ENCODE data around the gene IL17RD.

Gene IL17RD

DNA sequence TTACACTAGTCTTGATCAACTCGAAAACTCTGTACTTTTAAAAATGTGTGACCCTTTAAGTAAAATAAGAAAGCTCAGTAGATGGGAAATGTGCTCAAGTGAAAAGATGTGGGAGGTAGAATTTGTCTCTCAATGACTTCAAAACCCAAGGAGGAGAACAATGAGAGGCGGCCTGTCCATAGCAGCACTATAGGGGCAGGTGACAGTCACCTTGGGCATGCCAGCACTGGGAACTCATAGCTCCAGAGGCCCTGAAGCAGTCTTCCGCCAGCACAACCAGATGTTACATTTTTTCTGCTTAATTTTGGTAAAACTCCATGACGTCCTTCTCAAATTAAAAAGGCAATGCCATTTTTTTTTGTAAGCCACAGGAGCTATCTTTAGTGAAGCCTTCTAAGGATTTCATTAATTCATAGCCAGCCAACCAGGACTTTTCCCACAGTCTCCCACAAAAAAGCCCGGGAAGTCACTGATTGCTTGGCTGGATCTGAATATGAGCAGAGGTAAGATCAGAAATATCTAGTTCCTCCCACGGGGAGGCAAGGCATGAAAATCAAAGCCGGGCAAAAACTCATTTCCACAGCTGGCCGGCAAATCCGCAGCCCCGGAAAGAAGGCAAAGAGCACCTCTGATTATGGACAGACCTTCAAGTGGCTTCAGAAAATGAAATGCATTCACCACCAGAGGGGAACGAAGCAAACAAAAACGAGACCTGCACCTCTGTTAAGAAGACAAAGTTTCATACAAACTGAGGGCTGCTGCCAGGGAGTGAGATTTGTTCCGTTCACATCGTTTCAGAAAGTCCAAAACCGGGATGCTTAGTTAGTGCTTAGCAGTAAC is 10.5 kb downstream of the IL17RD start:
- no peak overlapping the region for H3K9ac ChIP-seq (ENCODE audit: low read length)
- no peak overlapping the region for H3K27ac ChIP-seq (ENCODE audit: low read depth, low read length)
- peaks cover 18% of the 10 kb centered on the region for H3K4me1 ChIP-seq (ENCODE audit: control insufficient read depth, insufficient read depth, low read length)
- no peak overlapping the region for H3K4me3 ChIP-seq (ENCODE audit: low read length)
- H3K36me3 ChIP-seq (ENCODE audit: control insufficient read depth, insufficient read depth, low read length), result no peaks in the 10 kb centered on the region
- no peaks in the 10 kb centered on the region for H3K27me3 ChIP-seq (ENCODE audit: control insufficient read depth, insufficient read depth, low read length)

DNA sequence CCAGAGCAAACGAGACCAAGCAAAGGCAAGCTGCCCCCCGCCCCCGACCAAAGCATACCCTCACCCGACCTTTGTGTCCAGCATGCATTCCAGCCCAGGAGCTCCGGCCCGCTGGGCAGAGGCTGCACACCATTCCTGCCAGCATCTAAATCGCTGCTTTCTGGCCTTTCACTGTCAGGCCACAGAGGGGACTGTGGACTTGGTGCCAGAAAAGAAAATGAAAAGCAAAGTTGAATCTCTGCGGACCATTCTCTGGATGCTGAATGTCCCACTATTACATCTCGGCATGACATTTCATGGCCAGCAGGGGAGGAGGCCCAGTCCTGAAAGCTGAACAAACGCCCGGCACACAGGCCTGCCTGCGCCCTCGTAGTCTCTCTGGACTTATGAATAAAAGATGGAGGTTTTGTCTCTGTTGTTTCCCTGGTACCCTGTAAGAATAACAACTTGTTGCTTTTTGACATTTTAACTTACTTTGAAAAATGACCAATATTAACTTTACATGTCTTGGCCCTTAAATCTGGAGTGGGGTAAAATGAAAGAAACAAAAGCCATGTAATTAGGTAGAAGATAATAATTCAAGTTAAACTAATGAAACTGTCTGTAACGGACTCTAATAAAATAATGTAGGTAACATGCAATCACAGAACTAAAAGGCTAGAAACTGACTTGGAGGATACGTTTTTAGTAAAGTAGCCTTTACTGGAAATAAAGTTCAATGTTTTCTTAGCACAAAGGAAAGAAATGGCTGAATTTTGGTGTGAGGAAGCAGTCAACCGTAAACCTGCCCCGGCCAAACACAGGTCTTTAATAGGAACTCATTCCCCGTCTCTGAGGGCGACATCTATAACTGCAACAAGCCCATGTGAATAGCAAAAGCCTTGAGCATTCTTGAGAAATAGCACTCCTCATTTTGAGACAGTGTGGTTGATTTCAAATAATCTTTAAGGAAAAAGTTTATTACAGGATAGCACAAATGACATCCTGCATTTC is 12.7 kb downstream of the IL17RD start:
- Histone ChIP-seq H3K27ac (ENCODE audit: low read depth, low read length) (peak overlapping the region; percentile 68), H3K9ac (ENCODE audit: low read length) (no peak overlapping the region), H3K27me3 (ENCODE audit: control insufficient read depth, insufficient read depth, low read length) (no peaks in the 10 kb centered on the region), H3K4me3 (ENCODE audit: low read length) (peak overlapping the region; percentile 39), H3K4me1 (ENCODE audit: control insufficient read depth, insufficient read depth, low read length) (peaks cover 7% of the 10 kb centered on the region), H3K36me3 (ENCODE audit: control insufficient read depth, insufficient read depth, low read length) (no peaks in the 10 kb centered on the region)

DNA sequence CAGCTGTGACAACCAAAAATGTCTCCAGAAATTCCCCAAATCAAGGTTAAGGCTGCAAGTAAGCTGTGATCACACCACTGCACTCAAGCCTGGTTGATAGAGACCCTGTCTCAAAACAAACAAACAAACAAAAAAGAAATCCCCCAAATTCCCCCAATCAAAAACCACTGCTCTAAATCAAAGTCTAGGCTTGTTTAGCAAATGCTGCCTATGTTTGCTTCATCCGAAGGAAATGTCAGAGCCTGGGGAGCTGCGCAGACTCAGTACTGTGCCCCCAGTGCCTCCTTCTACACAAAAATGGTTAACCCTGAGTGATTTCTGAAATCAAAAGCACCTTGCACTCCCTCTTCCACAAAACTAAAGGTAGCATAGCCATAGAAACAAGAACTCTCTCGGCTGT is 13.4 kb downstream of the IL17RD start:
- Histone ChIP-seq H3K9ac (ENCODE audit: low read length) (no peak overlapping the region), H3K4me1 (ENCODE audit: control insufficient read depth, insufficient read depth, low read length) (no peaks in the 10 kb centered on the region), H3K36me3 (ENCODE audit: control insufficient read depth, insufficient read depth, low read length) (no peaks in the 10 kb centered on the region), H3K27ac (ENCODE audit: low read depth, low read length) (peak overlapping the region; percentile 68), H3K27me3 (ENCODE audit: control insufficient read depth, insufficient read depth, low read length) (no peaks in the 10 kb centered on the region), H3K4me3 (ENCODE audit: low read length) (no peak overlapping the region)

DNA sequence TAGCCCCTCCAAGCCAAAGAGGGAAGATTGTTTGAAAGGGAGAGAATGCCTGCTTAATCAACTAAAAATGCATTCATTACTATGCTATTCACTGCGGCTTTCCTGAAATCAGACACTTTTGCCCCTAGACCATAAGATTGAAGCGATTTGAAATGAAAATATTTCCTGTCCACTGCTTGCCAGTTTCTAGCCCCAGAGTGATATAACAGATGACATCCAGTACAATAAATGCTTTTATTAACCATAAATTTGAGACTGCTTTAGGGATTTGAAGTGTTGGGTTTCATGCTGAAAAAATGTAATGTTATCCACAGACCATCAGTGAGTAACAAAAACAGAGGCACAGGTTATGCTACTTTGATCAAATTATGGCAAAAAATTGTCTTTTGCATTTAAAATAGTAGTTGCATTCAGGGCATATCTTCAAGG is 14.1 kb downstream of the IL17RD start:
- Histone ChIP-seq H3K27ac (ENCODE audit: low read depth, low read length) (peak overlapping the region; percentile 33), H3K4me3 (ENCODE audit: low read length) (no peak overlapping the region), H3K36me3 (ENCODE audit: control insufficient read depth, insufficient read depth, low read length) (no peaks in the 10 kb centered on the region), H3K27me3 (ENCODE audit: control insufficient read depth, insufficient read depth, low read length) (no peaks in the 10 kb centered on the region), H3K4me1 (ENCODE audit: control insufficient read depth, insufficient read depth, low read length) (no peaks in the 10 kb centered on the region), H3K9ac (ENCODE audit: low read length) (no peak overlapping the region)

DNA sequence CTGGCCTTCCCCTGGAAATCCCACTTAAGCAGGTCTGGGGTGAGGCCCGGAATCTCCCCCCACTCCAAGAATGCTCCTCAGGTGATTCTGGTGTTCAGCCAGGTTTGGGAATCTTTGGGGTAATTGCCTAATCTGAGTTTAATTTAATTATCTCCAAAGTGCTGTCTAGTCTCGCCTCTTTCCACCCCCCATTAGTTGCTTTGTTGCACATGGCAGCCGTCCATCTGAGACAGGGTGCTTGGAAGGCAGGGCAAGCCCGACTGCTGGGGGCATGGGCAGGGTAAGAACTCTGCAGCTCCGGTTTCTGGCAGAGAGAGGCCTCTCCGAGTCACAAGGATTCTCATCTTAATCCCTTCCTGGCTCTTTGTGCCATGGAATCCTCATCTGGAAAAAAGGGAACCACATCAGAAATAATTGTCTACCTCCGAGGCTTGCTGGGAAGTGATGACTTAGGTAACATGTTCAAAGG is 15.0 kb downstream of the IL17RD start:
- Histone ChIP-seq H3K4me1 (ENCODE audit: control insufficient read depth, insufficient read depth, low read length) (no peaks in the 10 kb centered on the region), H3K9ac (ENCODE audit: low read length) (no peak overlapping the region), H3K27ac (ENCODE audit: low read depth, low read length) (peak overlapping the region; percentile 6), H3K36me3 (ENCODE audit: control insufficient read depth, insufficient read depth, low read length) (no peaks in the 10 kb centered on the region), H3K27me3 (ENCODE audit: control insufficient read depth, insufficient read depth, low read length) (no peaks in the 10 kb centered on the region), H3K4me3 (ENCODE audit: low read length) (no peak overlapping the region)

DNA sequence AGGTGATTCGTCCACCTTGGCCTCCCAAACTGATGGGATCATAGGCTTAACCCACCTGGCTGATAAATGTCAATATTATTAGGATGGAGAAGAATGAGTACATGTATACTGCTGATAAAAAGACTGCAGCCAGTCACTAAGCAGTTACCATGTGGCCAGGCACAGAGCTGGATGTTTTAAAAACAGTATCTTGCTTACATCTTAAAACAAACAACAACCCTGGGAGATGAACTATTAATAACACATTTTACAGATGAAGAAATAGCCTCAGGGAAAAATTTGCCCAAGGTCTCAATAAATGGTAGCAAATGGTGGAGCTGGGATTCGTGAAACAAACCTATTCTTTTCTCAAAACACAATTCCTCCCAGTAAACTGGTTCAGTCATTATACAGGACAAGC is 18.1 kb downstream of the IL17RD start:
- H3K36me3 ChIP-seq (ENCODE audit: control insufficient read depth, insufficient read depth, low read length), result no peaks in the 10 kb centered on the region
- H3K9ac ChIP-seq (ENCODE audit: low read length), result no peak overlapping the region
- H3K27ac ChIP-seq (ENCODE audit: low read depth, low read length), result no peak overlapping the region
- no peaks in the 10 kb centered on the region for H3K27me3 ChIP-seq (ENCODE audit: control insufficient read depth, insufficient read depth, low read length)
- H3K4me1 ChIP-seq (ENCODE audit: control insufficient read depth, insufficient read depth, low read length), result peaks cover 1% of the 10 kb centered on the region
- H3K4me3 ChIP-seq (ENCODE audit: low read length), result no peak overlapping the region

DNA sequence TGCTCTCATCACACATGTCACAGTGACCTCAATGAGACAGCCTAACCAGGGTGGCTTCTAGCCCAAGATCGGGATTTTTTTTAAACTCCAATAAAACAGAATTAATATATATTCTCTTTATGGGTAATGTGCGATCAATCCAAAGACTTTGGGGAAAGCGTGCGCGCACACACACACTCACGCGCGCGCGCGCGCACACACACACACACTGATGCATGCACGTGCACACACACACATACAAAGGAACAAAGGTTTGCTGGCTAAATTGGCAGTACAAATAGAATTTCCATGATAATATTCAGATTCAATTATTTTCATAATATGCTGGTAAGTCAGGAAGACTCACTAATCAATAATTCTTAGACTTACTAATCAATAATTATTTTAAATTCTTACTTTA is 19.3 kb downstream of the IL17RD start:
- Histone ChIP-seq H3K27me3 (ENCODE audit: control insufficient read depth, insufficient read depth, low read length) (no peaks in the 10 kb centered on the region), H3K9ac (ENCODE audit: low read length) (no peak overlapping the region), H3K27ac (ENCODE audit: low read depth, low read length) (no peak overlapping the region), H3K4me3 (ENCODE audit: low read length) (no peak overlapping the region), H3K4me1 (ENCODE audit: control insufficient read depth, insufficient read depth, low read length) (peaks cover 4% of the 10 kb centered on the region), H3K36me3 (ENCODE audit: control insufficient read depth, insufficient read depth, low read length) (no peaks in the 10 kb centered on the region)

DNA sequence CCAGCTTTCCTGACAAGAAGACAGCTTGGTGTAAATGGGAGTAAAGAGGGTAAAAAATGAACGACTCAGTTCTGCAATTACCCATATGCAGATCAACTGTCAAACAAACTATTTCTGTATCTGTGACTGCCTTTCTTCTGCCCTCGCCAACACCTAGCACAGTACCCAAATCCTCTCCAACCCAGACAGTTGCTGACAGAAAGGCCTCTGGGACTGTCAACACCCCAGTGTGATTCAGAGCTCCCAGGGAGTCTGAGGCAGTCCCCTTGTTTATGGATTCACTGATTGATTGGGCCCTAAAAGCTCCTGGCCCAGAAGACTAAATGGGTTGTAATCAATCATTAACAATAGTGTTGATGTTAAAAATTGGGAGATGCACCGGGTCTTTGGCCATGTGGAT is 20.2 kb downstream of the IL17RD start:
- H3K27ac ChIP-seq (ENCODE audit: low read depth, low read length), result no peak overlapping the region
- H3K27me3 ChIP-seq (ENCODE audit: control insufficient read depth, insufficient read depth, low read length), result no peaks in the 10 kb centered on the region
- H3K4me3 ChIP-seq (ENCODE audit: low read length), result no peak overlapping the region
- H3K9ac ChIP-seq (ENCODE audit: low read length), result no peak overlapping the region
- no peaks in the 10 kb centered on the region for H3K36me3 ChIP-seq (ENCODE audit: control insufficient read depth, insufficient read depth, low read length)
- peaks cover 4% of the 10 kb centered on the region for H3K4me1 ChIP-seq (ENCODE audit: control insufficient read depth, insufficient read depth, low read length)

DNA sequence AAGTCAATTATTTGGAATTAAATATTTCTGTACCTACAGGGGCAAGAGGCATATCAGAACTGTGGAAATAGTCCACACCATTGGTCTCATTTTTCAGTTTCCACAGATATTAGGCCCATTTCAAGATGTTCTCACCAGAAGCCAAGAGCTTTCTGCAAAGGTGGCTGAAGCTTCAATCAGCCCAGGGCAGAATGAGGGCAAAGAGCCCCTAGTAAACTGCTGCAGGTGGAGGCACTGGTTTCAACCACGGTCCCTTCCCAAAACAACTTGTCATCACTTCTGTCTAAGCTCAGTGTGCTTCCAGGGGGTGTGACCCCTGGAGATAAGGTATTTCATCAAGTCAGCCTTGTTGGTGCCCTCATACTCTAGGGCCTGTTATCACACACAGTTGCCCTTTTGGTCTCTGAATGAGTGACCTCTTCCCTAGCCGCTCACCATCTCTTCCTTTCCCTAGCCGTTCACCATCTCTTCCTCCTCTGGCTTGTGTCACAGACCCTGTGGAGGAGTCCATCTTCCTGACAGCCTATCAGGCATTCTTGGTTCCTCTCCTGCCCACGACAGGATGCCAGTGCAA is 21.2 kb downstream of the IL17RD start:
- H3K27me3 ChIP-seq (ENCODE audit: control insufficient read depth, insufficient read depth, low read length), result no peaks in the 10 kb centered on the region
- no peak overlapping the region for H3K9ac ChIP-seq (ENCODE audit: low read length)
- no peak overlapping the region for H3K4me3 ChIP-seq (ENCODE audit: low read length)
- H3K4me1 ChIP-seq (ENCODE audit: control insufficient read depth, insufficient read depth, low read length), result peaks cover 4% of the 10 kb centered on the region
- no peak overlapping the region for H3K27ac ChIP-seq (ENCODE audit: low read depth, low read length)
- H3K36me3 ChIP-seq (ENCODE audit: control insufficient read depth, insufficient read depth, low read length), result no peaks in the 10 kb centered on the region

DNA sequence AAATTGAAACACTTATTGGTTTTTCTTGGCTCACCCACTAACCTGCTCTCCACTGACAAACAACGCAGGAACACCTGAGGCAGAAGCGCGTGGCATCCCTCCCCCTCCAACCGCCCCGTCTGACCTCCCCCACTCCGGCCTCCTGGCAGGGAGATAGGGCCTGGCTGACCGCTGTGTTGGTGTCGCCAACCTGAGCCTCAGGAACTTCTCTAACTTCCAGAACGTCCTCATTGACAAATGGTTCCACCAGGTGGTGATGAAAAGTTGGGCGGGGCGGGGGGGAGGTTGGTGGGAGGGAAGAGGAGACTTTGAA is 22.8 kb downstream of the IL17RD start:
- no peak overlapping the region for H3K9ac ChIP-seq (ENCODE audit: low read length)
- no peaks in the 10 kb centered on the region for H3K27me3 ChIP-seq (ENCODE audit: control insufficient read depth, insufficient read depth, low read length)
- peak overlapping the region; percentile 48 for H3K27ac ChIP-seq (ENCODE audit: low read depth, low read length)
- peaks cover 4% of the 10 kb centered on the region for H3K4me1 ChIP-seq (ENCODE audit: control insufficient read depth, insufficient read depth, low read length)
- no peak overlapping the region for H3K4me3 ChIP-seq (ENCODE audit: low read length)
- no peaks in the 10 kb centered on the region for H3K36me3 ChIP-seq (ENCODE audit: control insufficient read depth, insufficient read depth, low read length)

DNA sequence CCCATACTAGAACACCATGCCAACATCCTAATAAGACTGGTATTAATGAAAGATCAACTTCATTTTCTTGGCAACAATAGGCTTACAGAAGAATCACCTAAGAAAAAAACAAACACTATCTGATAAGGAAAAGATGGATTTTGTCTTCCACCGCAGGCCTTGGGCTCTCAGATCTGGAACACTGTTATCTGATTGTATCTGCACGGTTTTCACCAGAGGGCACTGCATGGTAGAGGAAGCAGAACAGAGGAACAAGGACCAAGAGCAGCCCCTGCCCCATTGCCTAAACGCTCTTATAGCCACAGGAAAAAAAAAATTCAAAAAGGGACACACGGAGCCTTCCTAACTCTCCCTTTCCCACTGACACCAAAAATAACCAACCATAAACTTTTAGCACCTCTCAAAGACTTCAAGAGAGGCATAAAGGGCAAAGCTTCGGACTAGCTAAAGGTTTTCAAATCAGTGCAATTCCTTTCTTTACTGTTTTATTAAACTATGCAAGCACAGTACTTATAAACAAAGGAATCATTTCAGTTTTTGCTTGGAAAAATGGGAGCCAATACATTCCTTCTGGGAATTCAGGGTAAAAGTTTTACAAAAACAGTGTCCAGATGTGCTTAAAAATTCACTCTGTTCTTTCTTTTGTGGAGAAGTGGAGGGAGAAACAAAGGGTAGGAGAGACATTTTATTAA is 23.3 kb downstream of the IL17RD start:
- H3K4me3 ChIP-seq (ENCODE audit: low read length), result no peak overlapping the region

DNA sequence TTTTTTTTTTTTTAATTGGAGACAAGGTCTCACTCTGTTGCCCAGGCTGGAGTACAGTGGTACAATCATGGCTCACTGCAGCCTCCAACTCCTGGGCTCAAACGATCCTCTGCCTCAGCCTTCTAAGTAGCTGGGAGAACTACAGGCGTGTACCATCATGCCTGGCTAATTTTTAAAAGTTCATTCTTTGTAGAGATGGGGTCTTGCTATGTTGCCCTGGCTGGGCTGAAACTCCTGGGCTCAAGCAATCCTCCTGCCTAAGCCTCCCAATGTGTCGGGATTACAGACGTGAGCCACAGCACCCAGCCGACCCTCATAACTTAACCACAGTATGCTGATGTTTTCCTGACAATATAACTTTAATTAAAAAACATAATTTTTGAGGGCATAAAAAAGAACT is 24.3 kb downstream of the IL17RD start:
- H3K27me3 ChIP-seq (ENCODE audit: control insufficient read depth, insufficient read depth, low read length), result no peaks in the 10 kb centered on the region
- no peaks in the 10 kb centered on the region for H3K36me3 ChIP-seq (ENCODE audit: control insufficient read depth, insufficient read depth, low read length)
- H3K4me3 ChIP-seq (ENCODE audit: low read length), result no peak overlapping the region
- H3K4me1 ChIP-seq (ENCODE audit: control insufficient read depth, insufficient read depth, low read length), result peaks cover 4% of the 10 kb centered on the region
- no peak overlapping the region for H3K9ac ChIP-seq (ENCODE audit: low read length)
- H3K27ac ChIP-seq (ENCODE audit: low read depth, low read length), result no peak overlapping the region

More for the DNA sequence above, 23.3 kb downstream of the IL17RD start:
- peak overlapping the region; percentile 48 for H3K27ac ChIP-seq (ENCODE audit: low read depth, low read length)
- no peaks in the 10 kb centered on the region for H3K36me3 ChIP-seq (ENCODE audit: control insufficient read depth, insufficient read depth, low read length)
- H3K4me1 ChIP-seq (ENCODE audit: control insufficient read depth, insufficient read depth, low read length), result peaks cover 4% of the 10 kb centered on the region
- no peaks in the 10 kb centered on the region for H3K27me3 ChIP-seq (ENCODE audit: control insufficient read depth, insufficient read depth, low read length)
- no peak overlapping the region for H3K9ac ChIP-seq (ENCODE audit: low read length)
